GM21526 (cell line): ENCODE data around the gene SCARF2.
"Not testable (repeated sequence)": the region's sequence is repeated elsewhere in the genome, so short reads cannot be mapped to it uniquely, and the experiment has no call there.

Source experiments
- ATAC-seq: cut with Tn5 transposase; IDR thresholded peaks from one replicate; pipeline ENCODE4 v1.9.1; 2021; ENCODE audit warnings: moderate library complexity; ENCODE audit not compliant: unreplicated experiment, low FRiP score

SCARF2 gene

DNA sequence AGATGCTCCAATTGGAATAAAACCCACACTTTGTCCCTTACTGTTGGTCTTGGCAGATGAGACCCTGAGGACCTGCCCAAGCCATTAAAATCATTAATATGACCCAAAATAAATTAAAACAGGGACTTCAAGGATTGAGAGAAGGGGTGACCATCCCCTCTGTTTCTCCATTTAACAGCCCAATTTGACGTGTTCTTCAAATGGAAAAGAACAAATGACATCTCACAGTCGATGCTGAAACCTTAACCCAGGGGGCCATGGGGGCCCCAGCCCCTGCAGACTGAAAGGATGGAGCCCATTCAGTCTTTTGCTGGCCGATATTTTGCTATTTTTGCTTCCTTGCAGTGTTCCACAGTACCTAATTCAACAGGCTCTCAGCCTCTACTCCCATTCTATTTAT lies 23.2 kb downstream of the SCARF2 start:
- ATAC-seq = no peak

DNA sequence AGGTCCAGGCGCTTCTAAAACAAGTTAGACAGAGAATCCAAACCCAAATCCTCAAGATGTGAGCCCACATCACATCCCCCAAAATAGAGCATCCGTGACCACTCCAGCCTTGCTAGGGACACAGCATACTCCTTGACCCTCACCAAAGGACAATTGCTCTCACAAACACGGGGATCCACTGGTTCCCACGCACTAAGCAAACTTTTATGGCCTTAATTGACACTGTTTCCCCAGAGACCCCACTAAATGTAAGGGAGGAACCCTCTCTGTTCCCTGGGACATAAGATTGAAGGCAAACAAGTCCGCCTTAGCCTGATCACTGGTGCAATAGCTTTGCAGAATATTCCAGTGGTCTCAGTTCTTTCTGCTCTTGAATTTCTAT lies 23.6 kb downstream of the SCARF2 start:
- no peak for ATAC-seq

DNA sequence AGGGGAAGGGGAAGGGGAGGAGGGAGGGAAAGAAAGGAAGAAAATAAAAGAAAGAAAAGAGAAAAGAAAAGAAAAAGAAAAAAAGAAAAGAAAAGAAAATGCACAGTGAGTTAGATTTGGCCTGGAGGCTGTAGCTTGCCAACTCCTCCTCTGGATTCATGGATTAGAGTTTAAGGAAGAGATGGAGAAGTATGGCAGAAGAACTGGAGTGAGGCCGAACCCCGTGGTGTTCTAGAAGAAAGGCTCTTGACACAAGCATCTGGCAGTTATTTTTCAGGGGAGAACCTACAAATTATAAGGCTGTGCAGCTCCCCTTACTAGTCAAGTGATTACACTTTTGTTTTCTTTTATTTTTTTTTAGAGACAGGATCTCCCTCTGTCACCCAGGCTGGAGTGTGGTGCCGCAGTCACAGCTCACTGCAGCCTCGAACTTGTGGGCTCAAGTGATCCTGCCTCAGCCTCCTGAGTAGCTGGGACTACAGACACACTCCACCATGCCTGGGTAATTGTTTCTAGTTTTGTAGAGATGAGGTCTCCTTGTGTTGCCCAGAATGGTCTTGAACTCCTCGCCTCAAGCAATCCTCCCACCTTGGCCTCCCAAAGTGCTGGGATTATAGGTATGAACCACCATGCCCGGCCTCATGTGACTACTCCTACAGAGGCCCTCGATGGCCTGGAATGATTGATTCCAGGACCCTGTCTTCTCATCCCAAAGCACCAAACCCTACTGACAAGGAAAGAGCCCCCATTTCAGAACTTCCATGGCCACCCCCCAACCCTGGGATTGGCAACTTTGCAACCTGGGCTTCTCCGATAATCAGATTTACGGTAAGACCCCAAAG lies 24.2 kb downstream of the SCARF2 start:
- no peak for ATAC-seq

DNA sequence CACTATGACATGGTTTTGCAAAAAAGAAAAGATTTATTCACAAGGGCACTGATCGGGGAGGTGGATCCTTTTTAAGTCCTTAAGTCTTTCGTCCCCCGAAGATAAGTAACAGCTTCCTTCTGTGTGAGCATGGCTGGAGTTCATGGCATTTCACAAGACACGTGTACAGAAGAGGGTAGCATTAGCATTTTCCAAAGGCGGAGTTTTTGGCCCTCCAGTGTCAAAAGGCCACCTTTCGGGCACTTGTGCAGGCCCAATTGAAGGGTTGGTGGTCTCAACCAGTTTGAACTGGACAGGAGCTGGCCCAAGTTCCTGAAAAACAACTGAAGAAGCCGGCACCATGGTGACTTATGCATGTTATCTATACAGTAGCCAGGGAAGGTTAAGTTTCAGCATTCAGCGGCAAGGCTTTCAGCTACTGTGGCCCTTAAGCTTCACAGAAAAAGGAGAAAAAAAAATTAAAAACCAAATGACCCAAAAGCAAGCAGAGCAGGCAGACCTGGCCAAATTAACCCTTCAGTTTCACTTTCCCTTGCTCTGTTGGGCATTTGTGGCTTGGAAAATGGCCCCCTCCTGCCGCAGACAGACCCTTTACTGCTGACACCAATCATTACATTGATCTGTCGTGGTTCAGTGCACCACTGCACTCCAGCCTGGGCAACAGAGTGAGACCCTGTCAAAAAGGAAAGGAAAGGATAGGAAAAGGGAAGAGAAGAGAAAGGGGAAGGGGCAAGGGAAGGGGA lies 25.0 kb downstream of the SCARF2 start:
- no peak for ATAC-seq

DNA sequence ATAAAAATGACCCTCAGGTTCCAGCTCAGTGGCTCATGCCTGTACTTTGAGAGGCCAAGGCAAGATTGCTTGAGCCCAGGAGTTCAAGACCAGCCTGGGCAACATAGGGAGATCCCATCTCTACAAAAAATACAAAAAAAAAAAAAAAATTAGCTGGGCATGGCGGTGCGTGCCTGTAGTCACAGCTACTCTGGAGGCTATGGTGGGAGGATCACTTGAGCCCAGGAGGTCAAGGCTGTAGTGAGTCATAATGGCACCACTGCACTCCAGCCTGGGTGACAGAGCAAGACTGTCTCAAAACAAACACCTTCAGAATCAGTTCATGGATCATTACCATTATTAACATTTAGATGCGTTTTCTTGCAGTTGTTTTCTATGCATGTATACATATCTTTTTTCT lies 28.2 kb downstream of the SCARF2 start:
- ATAC-seq = not testable (repeated sequence)

DNA sequence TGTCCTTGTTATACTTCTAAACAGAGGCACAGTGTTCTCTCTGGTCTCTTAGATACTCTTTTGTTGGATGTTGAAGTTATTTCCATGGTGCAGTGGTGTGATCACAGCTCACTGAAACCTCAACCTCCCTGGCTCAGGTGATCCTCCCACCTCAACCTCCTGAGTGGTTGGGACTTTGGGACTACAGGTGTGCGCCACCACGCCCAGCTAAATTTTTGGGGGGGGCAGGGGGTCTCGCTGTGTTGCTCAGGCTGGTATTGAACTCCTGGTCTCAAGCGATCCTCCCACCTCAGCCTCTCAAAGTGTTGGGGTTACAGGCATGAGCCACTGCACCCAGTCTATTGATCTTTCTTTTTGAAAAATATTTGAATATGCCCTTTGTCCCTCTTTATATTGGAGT lies 28.7 kb downstream of the SCARF2 start:
- no peak for ATAC-seq

DNA sequence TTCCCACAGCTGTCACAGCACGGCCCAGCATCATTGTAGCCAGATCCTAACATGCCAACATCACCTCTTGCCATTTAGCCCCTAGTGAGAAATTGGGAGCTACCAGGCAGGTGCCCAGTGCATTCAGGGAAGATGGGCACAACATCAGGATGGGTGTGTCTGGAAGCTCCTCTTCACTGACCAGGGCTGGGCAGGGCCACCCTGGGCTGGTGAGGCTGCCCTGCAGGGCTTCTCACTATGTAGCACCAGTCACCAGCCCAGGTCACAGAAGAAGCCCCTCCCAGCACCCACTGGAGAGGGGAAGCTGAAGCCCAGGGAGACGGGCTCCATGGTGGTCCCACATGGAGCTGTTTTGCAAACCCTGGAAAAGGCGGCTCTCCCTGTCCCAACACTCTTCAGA lies 29.8 kb downstream of the SCARF2 start:
- no peak for ATAC-seq

DNA sequence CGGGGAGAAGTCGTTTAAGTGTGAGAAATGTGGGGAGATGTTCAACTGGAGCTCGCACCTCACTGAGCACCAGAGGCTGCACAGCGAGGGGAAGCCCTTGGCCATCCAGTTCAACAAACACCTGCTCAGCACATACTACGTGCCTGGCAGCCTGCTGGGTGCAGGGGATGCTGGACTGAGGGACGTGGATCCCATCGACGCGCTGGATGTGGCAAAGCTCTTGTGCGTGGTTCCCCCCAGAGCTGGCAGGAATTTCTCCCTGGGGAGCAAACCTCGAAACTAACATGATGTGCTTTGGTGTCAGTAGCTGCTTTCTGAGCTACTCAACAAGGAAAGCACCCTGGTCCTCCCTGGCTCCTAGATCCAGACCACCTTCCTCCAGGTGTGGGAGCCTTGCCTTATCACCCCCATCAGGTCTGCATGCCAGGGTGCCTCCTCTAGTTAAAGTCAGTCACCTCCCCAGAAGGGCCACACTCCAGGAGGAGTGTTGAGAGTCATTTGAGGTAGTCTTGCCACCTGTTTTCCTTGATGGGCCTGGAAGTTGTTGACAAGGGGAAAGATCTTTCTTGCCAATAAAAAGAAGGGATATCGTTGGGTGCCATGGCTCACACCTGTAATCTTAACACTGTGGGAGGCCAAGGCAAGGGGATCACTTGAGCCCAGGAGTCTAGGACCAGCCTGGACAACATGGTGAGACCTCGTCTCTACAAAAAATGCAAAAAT lies 30.8 kb downstream of the SCARF2 start:
- no peak for ATAC-seq

DNA sequence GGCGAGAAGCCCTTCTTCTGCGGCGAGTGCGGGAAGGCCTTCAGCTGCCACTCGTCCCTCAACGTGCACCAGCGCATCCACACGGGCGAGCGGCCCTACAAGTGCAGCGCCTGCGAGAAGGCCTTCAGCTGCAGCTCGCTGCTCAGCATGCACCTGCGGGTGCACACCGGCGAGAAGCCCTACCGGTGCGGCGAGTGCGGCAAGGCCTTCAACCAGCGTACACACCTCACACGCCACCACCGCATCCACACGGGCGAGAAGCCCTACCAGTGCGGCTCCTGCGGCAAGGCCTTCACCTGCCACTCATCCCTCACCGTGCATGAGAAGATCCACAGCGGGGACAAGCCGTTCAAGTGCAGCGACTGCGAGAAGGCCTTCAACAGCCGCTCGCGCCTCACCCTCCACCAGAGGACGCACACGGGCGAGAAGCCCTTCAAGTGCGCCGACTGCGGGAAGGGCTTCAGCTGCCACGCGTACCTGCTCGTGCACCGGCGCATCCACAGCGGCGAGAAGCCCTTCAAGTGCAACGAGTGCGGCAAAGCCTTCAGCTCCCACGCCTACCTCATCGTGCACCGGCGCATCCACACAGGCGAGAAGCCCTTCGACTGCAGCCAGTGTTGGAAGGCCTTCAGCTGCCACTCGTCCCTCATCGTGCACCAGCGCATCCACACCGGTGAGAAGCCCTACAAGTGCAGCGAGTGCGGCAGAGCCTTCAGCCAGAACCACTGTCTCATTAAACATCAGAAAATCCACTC lies 31.5 kb downstream of the SCARF2 start:
- no peak for ATAC-seq

DNA sequence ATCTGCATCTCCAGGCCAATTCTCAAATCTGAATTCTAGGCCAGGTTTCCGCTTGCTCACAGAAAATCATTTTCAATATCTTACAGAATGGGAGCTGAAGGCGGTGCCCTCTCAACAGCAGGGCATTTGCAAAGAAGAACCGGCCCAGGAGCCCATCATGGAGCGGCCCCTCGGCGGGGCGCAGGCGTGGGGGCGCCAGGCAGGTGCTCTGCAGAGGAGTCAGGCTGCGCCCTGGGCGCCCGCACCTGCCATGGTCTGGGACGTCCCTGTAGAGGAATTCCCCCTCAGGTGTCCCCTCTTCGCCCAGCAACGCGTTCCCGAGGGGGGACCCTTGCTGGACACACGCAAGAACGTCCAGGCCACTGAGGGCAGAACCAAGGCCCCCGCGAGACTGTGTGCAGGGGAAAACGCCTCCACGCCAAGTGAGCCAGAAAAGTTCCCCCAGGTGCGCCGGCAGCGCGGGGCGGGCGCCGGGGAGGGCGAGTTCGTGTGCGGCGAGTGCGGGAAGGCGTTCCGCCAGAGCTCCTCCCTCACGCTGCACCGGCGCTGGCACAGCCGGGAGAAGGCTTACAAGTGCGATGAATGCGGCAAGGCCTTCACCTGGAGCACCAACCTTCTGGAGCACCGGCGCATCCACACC lies 32.2 kb downstream of the SCARF2 start:
- ATAC-seq = no peak

DNA sequence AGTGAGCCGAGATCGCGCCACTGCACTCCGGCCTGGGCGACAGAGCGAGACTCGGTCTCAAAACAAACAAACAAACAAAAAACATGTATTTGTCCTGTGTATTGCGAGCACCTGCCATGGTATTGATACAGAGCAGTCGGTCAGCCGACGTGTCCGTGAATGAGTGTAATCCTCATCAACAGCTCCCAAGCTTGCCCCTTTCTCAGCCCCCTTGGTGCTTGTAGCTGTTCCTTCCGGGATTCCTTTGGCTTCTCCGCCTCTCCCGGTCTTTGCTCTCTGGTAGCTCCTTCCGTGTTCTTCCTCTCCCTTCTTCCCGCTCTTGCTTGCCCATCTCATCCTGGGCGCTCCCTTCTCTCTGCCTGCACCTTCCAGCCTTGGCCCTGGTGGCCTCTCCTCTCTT lies 32.7 kb downstream of the SCARF2 start:
- no peak for ATAC-seq

DNA sequence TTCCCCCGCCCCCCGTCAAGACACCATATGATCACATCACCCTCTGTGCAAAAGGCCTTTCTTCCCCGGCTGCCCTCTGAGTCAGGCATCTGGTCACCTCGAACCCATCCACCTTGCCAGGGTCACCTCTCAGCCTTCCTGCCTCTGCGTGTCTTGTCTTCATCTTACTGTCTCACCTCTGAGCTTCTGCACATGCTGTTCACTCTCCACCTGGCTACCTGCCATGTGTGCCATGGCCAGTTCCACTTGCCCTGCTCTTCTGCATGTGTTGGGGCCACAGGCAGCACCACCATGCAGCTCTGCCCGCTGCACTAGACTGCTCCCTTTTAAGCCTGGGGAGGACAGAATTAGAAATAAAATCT lies 33.9 kb downstream of the SCARF2 start:
- no peak for ATAC-seq

DNA sequence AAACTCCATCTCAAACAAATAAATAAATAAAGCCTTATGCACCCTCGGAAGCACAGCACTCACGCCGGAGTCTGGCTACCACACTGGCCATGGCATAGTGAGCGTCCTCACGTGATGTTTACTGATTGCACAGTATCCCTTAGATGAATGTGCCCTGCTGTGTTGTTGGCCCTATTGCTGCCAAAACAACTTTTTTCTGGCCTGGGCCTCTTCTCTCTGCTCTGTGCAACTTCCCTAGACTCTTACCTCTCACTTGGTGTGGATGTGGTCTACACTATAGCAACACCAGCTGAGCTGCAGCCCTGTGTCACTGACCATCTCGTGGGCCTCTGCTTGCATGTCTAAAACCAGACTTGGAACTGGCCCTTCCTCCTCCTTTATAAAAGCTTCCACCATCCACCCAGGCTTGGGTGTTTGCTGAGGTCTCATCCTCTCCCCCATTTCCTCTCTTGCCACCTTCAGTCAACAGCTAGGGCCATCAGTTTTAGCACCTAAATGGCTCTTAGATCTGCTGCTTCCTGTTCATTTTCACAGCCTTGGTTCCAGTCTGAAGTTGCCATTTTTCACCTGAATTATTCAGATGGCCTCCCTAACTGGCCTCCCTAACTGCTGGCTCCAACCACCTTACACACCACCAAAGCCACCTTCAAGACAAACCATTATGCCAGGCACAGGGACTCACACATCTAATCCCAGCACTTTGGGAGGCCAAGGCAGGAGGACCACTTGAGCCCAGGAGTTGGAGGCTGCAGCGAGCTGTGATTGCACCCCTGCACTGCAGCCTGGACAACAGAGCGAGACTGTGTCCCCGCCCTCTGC lies 34.5 kb downstream of the SCARF2 start:
- no peak for ATAC-seq

DNA sequence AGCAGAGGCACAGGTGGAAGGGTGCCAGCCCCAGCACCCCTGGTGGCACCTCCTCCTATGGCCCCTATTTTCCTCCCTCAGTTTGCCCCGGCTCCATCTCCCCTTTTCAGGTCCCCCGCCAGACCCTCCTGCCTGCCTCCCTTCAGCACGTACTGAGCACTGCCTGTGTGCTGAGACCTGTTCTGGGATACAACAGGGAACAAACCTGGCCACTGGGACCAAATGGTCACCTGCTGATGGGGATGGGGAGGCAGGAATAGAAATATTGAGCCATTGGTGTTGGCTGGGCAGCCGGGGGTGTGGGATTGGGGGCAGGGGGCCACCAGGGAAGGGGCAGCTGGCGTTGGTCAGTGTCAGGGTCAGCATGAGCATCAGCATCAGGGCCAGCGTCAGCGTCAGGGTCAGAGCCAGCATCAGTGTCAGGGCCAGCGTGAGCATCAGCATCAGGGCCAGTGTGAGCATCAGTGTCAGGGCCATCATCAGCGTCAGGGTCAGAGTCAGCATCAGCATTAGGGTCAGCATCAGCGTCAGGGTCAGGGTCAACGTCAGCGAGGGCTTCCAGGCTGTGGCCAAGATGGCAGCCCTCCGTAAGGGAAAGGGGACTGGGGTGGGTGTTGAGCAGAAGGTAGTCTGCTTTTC lies 36.1 kb downstream of the SCARF2 start:
- ATAC-seq = no peak

DNA sequence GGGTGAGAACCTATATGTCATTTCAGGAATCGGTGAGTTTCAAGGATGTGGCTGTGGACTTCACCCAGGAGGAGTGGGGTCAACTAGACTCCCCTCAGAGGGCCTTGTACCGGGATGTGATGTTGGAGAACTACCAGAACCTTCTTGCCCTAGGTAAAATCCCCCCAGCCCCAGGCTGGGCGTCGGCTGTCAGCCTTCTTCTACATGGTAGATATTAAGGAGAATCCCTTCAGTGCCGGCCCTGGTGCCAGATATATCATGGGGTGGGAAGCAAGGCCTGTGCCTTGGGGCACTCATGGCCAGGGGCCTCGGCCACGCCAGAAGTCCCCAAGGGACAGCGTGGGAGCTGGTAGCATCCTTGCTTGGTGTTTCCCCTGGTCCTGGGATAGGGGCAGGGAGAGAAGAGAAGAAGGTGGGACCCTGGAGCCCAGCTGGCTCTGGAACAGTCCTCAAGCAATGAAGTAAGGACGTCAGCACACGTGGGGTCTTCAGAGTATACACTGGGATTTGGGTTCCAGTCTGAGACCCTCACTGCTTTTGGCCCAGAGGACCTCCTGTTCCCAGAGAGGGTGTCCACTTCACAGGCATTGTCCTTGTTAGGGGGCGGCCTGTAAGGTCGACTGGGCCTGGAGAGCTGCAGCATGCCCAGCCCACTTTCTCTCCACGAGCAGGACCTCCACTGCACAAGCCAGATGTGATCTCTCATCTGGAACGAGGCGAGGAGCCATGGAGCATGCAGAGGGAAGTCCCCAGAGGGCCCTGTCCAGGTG lies 36.8 kb downstream of the SCARF2 start:
- no peak for ATAC-seq

DNA sequence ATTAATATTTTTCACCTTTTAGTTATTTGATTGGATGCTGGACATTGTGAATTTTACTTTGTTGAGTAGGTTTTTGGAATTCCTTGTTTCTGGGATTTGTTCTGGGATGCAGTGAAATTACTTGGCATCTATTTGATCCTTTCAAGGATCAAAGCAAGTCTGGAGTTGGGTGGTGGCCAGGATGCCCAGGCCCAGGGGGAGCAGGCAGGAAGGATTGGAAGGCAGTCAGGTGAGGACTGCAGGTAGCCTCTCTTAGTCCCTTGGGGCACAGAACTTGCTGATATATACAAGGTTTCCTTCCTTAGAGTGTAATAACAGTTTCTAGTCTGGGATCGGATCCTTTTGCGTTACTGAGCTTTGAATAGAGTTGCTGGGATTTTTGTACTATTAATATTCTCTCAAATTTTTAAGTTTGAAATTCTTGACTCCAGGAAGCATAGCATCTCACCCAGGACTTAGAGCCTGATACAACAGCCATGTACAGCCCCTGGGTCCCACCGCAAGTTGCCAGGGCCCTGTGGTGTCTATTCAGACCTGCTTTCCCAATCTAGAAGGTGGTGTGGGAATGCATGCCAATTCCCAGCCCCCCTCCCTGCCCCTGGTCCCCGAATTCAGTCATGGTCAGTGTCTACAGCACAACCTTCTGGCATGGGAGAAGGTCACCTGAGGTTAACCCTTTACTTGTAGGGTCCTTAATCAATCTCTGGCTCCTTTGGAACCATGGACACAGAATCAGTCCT lies 37.6 kb downstream of the SCARF2 start:
- no peak for ATAC-seq

DNA sequence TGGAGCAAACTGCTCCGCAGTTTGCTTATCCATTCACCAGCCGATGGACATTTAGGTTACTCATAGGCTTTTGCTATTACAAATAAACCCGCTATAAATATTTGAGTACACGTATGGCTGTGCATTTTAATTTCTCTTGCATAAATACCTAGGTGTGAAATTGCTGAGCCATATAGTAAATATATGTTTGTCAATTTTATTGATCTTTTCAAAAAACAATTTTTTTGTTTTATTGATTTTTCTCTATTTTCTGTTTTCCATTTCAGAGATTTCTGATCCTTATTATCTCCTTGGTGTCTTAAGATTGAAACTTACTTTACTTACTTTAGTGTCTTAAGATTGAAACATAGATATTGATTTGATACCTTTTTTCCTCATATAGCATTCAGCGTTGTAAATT lies 39.2 kb downstream of the SCARF2 start:
- ATAC-seq = no peak

DNA sequence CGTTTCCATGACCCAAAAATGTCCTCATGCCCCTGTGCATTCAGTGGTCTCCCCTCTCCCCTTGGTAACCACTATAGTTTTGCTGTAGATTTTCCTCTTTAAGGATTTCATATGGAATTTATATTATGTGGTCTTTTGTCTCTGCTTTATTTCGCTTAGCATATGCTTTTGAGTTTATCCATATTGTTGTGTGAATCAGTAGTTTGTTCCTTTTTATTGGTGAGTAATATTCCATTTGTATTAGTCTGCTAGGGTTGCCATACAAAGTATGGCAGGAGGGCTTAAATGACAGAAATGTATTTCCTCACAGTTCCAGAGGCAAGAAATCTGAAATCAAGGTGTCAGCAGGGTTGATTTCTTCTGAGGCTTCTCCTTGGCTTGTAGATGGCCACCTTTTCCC lies 40.1 kb downstream of the SCARF2 start:
- no peak for ATAC-seq
